A549 (cell line): Measurements from ENCODE around the gene TPBG.

ENCODE experiments used
- CTCF ChIP-seq: fragments of >200 bp; sonication (Bioruptor Twin); formaldehyde crosslinking; IDR thresholded peaks from 3 replicates; pipeline ENCODE4 v1.5.1; 2016
- EP300 ChIP-seq, 2 experiments: fragments of >200 bp; sonication (Bioruptor Twin); formaldehyde crosslinking; IDR thresholded peaks; 2 replicates in 1 of 2; 3 replicates in 1 of 2; pipeline ENCODE4 v1.6.1; 2016 to 2017
- MAX ChIP-seq: IDR thresholded peaks from 2 replicates; pipeline ENCODE4 v1.6.1; 2012
- MYC ChIP-seq: IDR thresholded peaks from 2 replicates; pipeline ENCODE4 v1.6.1; 2012; ENCODE audit warnings: mild to moderate bottlenecking, inconsistent platforms, low read length, improper control_type of control experiment, borderline replicate concordance
- POLR2A ChIP-seq: IDR thresholded peaks from 2 replicates; pipeline ENCODE4 v1.6.1; 2012; ENCODE audit warnings: mild to moderate bottlenecking, low read length
- POLR2AphosphoS2 ChIP-seq: conservative IDR thresholded peaks from 2 replicates; pipeline ENCODE4 v1.6.1; 2012; ENCODE audit warnings: low read length, improper control_type of control experiment, inconsistent platforms
- SREBF2 ChIP-seq: fragments of 450-650 bp; IDR thresholded peaks from 2 replicates; pipeline ENCODE4 v1.6.1; 2014; ENCODE audit warnings: mild to moderate bottlenecking, moderate library complexity
- ZSCAN20 ChIP-seq: fragments of 250-450 bp; sonication (Bioruptor Pico); IDR thresholded peaks from 2 replicates; pipeline ENCODE4 v1.8.0; 2022; ENCODE audit warnings: mild to moderate bottlenecking, moderate library complexity

- TF ChIP-seq ZSCAN20 (CRISPR knock-in tag) (no peak), POLR2A (no peak), CTCF (no peak), MAX (no peak), MYC (no peak), POLR2AphosphoS2 (no peak), EP300 (IDR thresholded peaks at IDR 0.05) (no peak), SREBF2 (no peak)
Observed at GRCh38 chr6:82415820-82416219, 52.2 kb downstream of the TPBG start.
